K562 (cell line): ENCODE results near the gene ZNF268. TPM values are rescaled to one million over a fixed set of nuclear protein-coding genes. Genes with fewer than 3 reads are reported as not detected.

ENCODE experiments used
- BRF1 ChIP-seq: IDR thresholded peaks from 3 replicates; pipeline ENCODE4 v1.6.1; 2011; ENCODE audit warnings: borderline replicate concordance, mild to moderate bottlenecking; ENCODE audit not compliant: insufficient read length; ENCODE audit errors: extremely low read depth
- CEBPG ChIP-seq, 3 experiments: fragments of 200-800 bp in 1 of 3; sonication (Bioruptor generic) in 1 of 3; sonication (generic) in 1 of 3; formaldehyde crosslinking in 1 of 3; IDR thresholded peaks in 2 of 3; conservative IDR thresholded peaks in 1 of 3; 2 replicates each; pipeline versions ENCODE4 v1.6.1 to v1.8.0; 2016 to 2022; ENCODE audit warnings: missing compliant biosample characterization in 2 of 3, missing genetic modification characterization in 2 of 3, mild to moderate bottlenecking in 1 of 3, missing genetic modification reagents in 1 of 3
- EHMT2 ChIP-seq: fragments of 450-650 bp; IDR thresholded peaks from 2 replicates; pipeline ENCODE4 v1.6.1; 2018; ENCODE audit warnings: antibody characterized with exemption
- FOXA3 ChIP-seq, 2 experiments: fragments of 450-650 bp in 1 of 2; sonication (generic) in 1 of 2; formaldehyde crosslinking; IDR thresholded peaks in 1 of 2; conservative IDR thresholded peaks in 1 of 2; 2 replicates each; pipeline versions ENCODE4 v1.4.0 to v1.8.0; 2020 to 2022; ENCODE audit warnings: mild to moderate bottlenecking in 2 of 2, missing genetic modification reagents in 1 of 2
- HCFC1 ChIP-seq: IDR thresholded peaks from 2 replicates; pipeline ENCODE4 v1.6.1; 2012; ENCODE audit warnings: low read depth, low read length, improper control_type of control experiment
- HDAC2 ChIP-seq: fragments of 450-650 bp; IDR thresholded peaks from 2 replicates; pipeline ENCODE4 v1.6.1; 2016; ENCODE audit warnings: mild to moderate bottlenecking
- HLTF ChIP-seq: fragments of 450-650 bp; IDR thresholded peaks from 2 replicates; pipeline ENCODE4 v1.6.1; 2016
- HNRNPUL1 ChIP-seq: fragments of 200-400 bp; formaldehyde crosslinking; IDR thresholded peaks from 2 replicates; pipeline ENCODE4 v1.6.1; 2017; ENCODE audit warnings: low read length
- KLF16 ChIP-seq: IDR thresholded peaks from 2 replicates; pipeline ENCODE4 v1.6.1; 2016; ENCODE audit warnings: antibody characterized with exemption
- MEF2A ChIP-seq: IDR thresholded peaks from 2 replicates; pipeline ENCODE4 v1.6.1; 2011; ENCODE audit warnings: low read depth, mild to moderate bottlenecking, low read length, moderate library complexity; ENCODE audit not compliant: control insufficient read depth
- MLX ChIP-seq, 2 experiments: fragments of 450-650 bp in 1 of 2; sonication (generic) in 1 of 2; formaldehyde crosslinking; conservative IDR thresholded peaks; 2 replicates each; pipeline versions ENCODE4 v1.4.0 to v1.8.1; 2020 to 2022; ENCODE audit warnings: mild to moderate bottlenecking in 1 of 2, missing genetic modification reagents in 1 of 2
- NFRKB ChIP-seq: fragments of 450-650 bp; IDR thresholded peaks from 2 replicates; pipeline ENCODE4 v1.6.1; 2016; ENCODE audit warnings: low read depth
- NFYB ChIP-seq: IDR thresholded peaks from 2 replicates; pipeline ENCODE4 v1.6.1; 2011; ENCODE audit warnings: mild to moderate bottlenecking, moderate library complexity; ENCODE audit not compliant: insufficient read length; ENCODE audit errors: extremely low read depth
- NR1H2 ChIP-seq: sonication (generic); formaldehyde crosslinking; IDR thresholded peaks from 2 replicates; pipeline ENCODE4 v1.4.0; 2020; ENCODE audit warnings: mild to moderate bottlenecking, missing genetic modification reagents
- OTX1 ChIP-seq: fragments of 450-650 bp; formaldehyde crosslinking; IDR thresholded peaks from 2 replicates; pipeline ENCODE4 v1.4.0; 2022; ENCODE audit warnings: mild to moderate bottlenecking
- PHB2 ChIP-seq: fragments of 450-650 bp; IDR thresholded peaks from 2 replicates; pipeline ENCODE4 v1.6.1; 2017; ENCODE audit warnings: low read depth
- PHF8 ChIP-seq: fragments of 200-600 bp; sonication (generic); IDR thresholded peaks from 2 replicates; pipeline ENCODE4 v1.6.1; 2012; ENCODE audit warnings: mixed run types, mild to moderate bottlenecking, inconsistent platforms, low read length, moderate library complexity, borderline replicate concordance
- RBM17 ChIP-seq: fragments of 200-400 bp; formaldehyde crosslinking; IDR thresholded peaks from 2 replicates; pipeline ENCODE4 v1.6.1; 2017; ENCODE audit warnings: low read depth, mild to moderate bottlenecking, low read length, borderline replicate concordance
- SIX5 ChIP-seq, 2 experiments: IDR thresholded peaks; 2 replicates each; pipeline ENCODE4 v1.6.1; 2011; ENCODE audit warnings: low read length in 2 of 2, borderline replicate concordance in 1 of 2, low read depth in 1 of 2, mild to moderate bottlenecking in 1 of 2, moderate library complexity in 1 of 2; ENCODE audit not compliant: insufficient read depth in 1 of 2
- SRSF9 ChIP-seq: fragments of 200-400 bp; formaldehyde crosslinking; IDR thresholded peaks from 2 replicates; pipeline ENCODE4 v1.6.1; 2017; ENCODE audit warnings: low read depth, low read length, borderline replicate concordance
- STAT5A ChIP-seq: IDR thresholded peaks from 2 replicates; pipeline ENCODE4 v1.6.1; 2012; ENCODE audit warnings: low read length, inconsistent platforms, borderline replicate concordance
- TRIM25 ChIP-seq: fragments of 450-650 bp; IDR thresholded peaks from 2 replicates; pipeline ENCODE4 v1.7.0; 2016; ENCODE audit warnings: borderline replicate concordance
- ZNF165 ChIP-seq: fragments of 250-450 bp; sonication (Bioruptor Pico); IDR thresholded peaks from 2 replicates; pipeline ENCODE4 v1.4.0; 2020; ENCODE audit warnings: borderline replicate concordance
- ZNF778 ChIP-seq: fragments of 450-650 bp; formaldehyde crosslinking; IDR thresholded peaks from 2 replicates; pipeline ENCODE4 v1.4.0; 2020; ENCODE audit warnings: mild to moderate bottlenecking, moderate library complexity
- ZZZ3 ChIP-seq: fragments of 450-650 bp; IDR thresholded peaks from 2 replicates; pipeline ENCODE4 v1.6.1; 2016; ENCODE audit warnings: antibody characterized with exemption, mild to moderate bottlenecking, moderate library complexity
- polyA plus RNA-seq, 8 experiments: library from polyadenylated mRNA; depleted of rRNA in 4 of 8; stranded (reverse) in 5 of 8; unstranded in 3 of 8; fragments of >200 nt; fragmentation: Nextera tagmentation in 2 of 8; fragmentation: Illumina TruSeq in 1 of 8; extraction: Ambion mirVana in 2 of 8; extraction: Trizol in 1 of 8; gene quantifications; 2 replicates each; pipeline versions ENCODE4 v1.2.1 to v1.2.3, GENCODE V29; 2011 to 2014; ENCODE audit warnings: inconsistent platforms in 1 of 8, missing spikeins in 1 of 8
- total RNA-seq, 7 experiments: library from RNA; depleted of rRNA in 6 of 7; stranded (reverse); fragments of >200 nt in 6 of 7; fragmentation: Illumina TruSeq in 2 of 7; extraction: Trizol in 2 of 7; gene quantifications; 2 replicates each; pipeline versions ENCODE4 v1.2.1 to v1.2.3, GENCODE V29; 2011 to 2021; ENCODE audit warnings: low replicate concordance in 1 of 7
- TF ChIP-seq, protein P1 (sequence below): sonication (generic); formaldehyde crosslinking; IDR thresholded peaks from 2 replicates; pipeline ENCODE4 v1.8.1; 2023; ENCODE audit warnings: mild to moderate bottlenecking, missing genetic modification reagents, moderate library complexity

ZNF268 gene
- total and polyA plus RNA-seq, 9 of the 15 experiments (the other 6 are each of a cell fraction or from before 2014, with no cell fraction given) = 4.8 to 12.0 (median 7.7) TPM

DNA sequence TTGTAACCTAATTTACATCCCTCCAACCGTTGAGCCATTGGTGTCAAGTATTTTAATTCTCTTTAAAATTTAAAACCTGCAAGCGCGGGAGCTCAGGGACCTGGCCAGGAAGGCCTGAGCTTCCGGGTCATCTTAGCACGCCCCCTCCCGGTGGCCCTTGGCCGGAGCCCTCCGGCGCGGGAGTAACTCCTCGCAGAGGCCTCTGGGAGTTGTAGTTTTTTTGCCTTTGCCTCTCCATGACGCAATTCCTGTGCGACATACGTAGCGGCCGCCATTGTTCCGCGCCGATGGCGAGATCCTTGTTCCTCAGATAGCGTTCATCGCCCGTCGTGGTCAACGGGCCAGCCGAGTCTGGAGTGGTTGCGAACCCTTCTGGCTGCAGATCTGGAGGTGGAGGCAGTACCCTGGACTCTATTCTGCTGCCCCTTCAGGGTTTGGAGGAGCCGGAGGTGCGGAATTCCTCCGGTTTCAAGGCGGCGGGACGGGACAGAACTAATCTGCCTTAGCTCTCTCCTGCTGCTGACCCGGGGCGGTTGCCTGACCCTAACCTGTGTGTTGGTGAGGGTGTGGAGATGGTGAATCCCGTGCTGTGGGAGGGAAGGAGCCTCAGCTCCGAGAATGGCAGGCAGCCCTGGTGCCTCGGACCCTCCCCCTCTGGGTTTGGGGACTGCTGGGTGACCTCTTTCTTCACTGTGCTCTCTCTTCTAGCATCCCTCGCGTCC, at the start of gene ZNF268 (continued):
- TF ChIP-seq TRIM25 (no peak), HNRNPUL1 (no peak), PHF8 (peak; percentile 93), NFRKB (peak; percentile 73; the same call in 1 of the 2 replicates), MEF2A (no peak), NR1H2 (no peak), ZNF165 (CRISPR knock-in tag) (no peak), ZZZ3 (no peak), NFYB (no peak), KLF16 (0 out of 2 replicates have a peak, but pooled peaks have one; percentile 53), SRSF9 (no peak), FOXA3 (CRISPR knock-in tag; conservative IDR thresholded peaks at IDR 0.05 in 1 of 2, IDR thresholded peaks at IDR 0.05 in 1 of 2) (no peak; a peak in 1 of 4 replicates), ZNF778 (no peak), CEBPG (CRISPR knock-in tag; IDR thresholded peaks at IDR 0.05) (peak; percentile 87), CEBPG (tag; conservative IDR thresholded peaks at IDR 0.05 in 1 of 2, IDR thresholded peaks at IDR 0.05 in 1 of 2) (peak; percentile 90 to 94), OTX1 (CRISPR knock-in tag) (peak; percentile 47; the same call in 1 of the 2 replicates), HDAC2 (no peak), HCFC1 (peak; percentile 99), PHB2 (no peak), SIX5 (IDR thresholded peaks at IDR 0.05; ENCODE audit: borderline replicate concordance in 1 of 2, insufficient read depth in 1 of 2, low read depth in 1 of 2, low read length in 2 of 2) (peak; percentile 93 to 94), RBM17 (no peak), MLX (CRISPR knock-in tag; conservative IDR thresholded peaks at IDR 0.05) (0 out of 4 replicates have a peak, but pooled peaks of 1 of the 2 experiments have one; percentile 29), EHMT2 (no peak), BRF1 (no peak), HLTF (no peak), STAT5A (no peak; the same call in 1 of the 2 replicates)
- TF ChIP-seq, protein P1, sequence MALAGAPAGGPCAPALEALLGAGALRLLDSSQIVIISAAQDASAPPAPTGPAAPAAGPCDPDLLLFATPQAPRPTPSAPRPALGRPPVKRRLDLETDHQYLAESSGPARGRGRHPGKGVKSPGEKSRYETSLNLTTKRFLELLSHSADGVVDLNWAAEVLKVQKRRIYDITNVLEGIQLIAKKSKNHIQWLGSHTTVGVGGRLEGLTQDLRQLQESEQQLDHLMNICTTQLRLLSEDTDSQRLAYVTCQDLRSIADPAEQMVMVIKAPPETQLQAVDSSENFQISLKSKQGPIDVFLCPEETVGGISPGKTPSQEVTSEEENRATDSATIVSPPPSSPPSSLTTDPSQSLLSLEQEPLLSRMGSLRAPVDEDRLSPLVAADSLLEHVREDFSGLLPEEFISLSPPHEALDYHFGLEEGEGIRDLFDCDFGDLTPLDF (CRISPR knock-in tag) = peak; percentile 36; the same call in 1 of the 2 replicates
